Measurements from ENCODE around the gene KCNQ2.

KCNQ2 gene

GRCh38 chr20:63359164-63359934, 113.1 kb downstream of the KCNQ2 start:
- Histone ChIP-seq H3K9me3 (ENCODE audit: insufficient read depth, low read length) (no peaks in the 10 kb centered on the region), H3K79me2 (ENCODE audit: low read length) (no peaks in the 10 kb centered on the region), H2AFZ (ENCODE audit: low read depth, low read length) (no peak overlapping the region), H3K27ac (ENCODE audit: low read length) (no peak overlapping the region), H3K9ac (ENCODE audit: low read length) (no peak overlapping the region), H3K4me2 (ENCODE audit: low read length) (no peak overlapping the region), H3K27me3 (ENCODE audit: low read depth, low read length) (no peaks in the 10 kb centered on the region), H3K4me1 (ENCODE audit: low read length) (no peaks in the 10 kb centered on the region), H4K20me1 (ENCODE audit: insufficient read depth, low read length) (no peaks in the 10 kb centered on the region), H3K36me3 (replicated peaks; ENCODE audit: low read depth, low read length) (no peaks in the 10 kb centered on the region), H3K4me3 (ENCODE audit: low read length) (no peak overlapping the region)
- TF ChIP-seq CTCF (IDR thresholded peaks at IDR 0.05; ENCODE audit: low read depth, low read length) = no peak
- no peak for TF ChIP-seq EZH2phosphoT487 (IDR thresholded peaks at IDR 0.05; ENCODE audit: low read depth)

- no peak overlapping the region for H2AFZ ChIP-seq (ENCODE audit: low read depth, low read length)
- no peak overlapping the region for H3K4me2 ChIP-seq (ENCODE audit: low read length)
- no peak overlapping the region for H3K9ac ChIP-seq (ENCODE audit: low read length)
- TF ChIP-seq CTCF (IDR thresholded peaks at IDR 0.05; ENCODE audit: low read depth, low read length) (no peak), EZH2phosphoT487 (IDR thresholded peaks at IDR 0.05; ENCODE audit: low read depth) (no peak)
- H3K9me3 ChIP-seq (ENCODE audit: insufficient read depth, low read length) = no peaks in the 10 kb centered on the region
- H3K4me1 ChIP-seq (ENCODE audit: low read length) = no peaks in the 10 kb centered on the region
- no peaks in the 10 kb centered on the region for H3K79me2 ChIP-seq (ENCODE audit: low read length)
- H3K27me3 ChIP-seq (ENCODE audit: low read depth, low read length) = no peaks in the 10 kb centered on the region
- no peaks in the 10 kb centered on the region for H3K36me3 ChIP-seq (replicated peaks; ENCODE audit: low read depth, low read length)
- H3K27ac ChIP-seq (ENCODE audit: low read length) = no peak overlapping the region
- H4K20me1 ChIP-seq (ENCODE audit: insufficient read depth, low read length) = no peaks in the 10 kb centered on the region
- H3K4me3 ChIP-seq (ENCODE audit: low read length) = no peak overlapping the region
Measured at GRCh38 chr20:63357921-63358905, 114.2 kb downstream of the KCNQ2 start.

GRCh38 chr20:63356931-63357879, 115.2 kb downstream of the KCNQ2 start:
- no peaks in the 10 kb centered on the region for H3K79me2 ChIP-seq (ENCODE audit: low read length)
- TF ChIP-seq EZH2phosphoT487 (IDR thresholded peaks at IDR 0.05; ENCODE audit: low read depth) = no peak
- no peak for TF ChIP-seq CTCF (IDR thresholded peaks at IDR 0.05; ENCODE audit: low read depth, low read length)
- no peak overlapping the region for H3K27ac ChIP-seq (ENCODE audit: low read length)
- H3K4me1 ChIP-seq (ENCODE audit: low read length) = no peaks in the 10 kb centered on the region
- no peak overlapping the region for H2AFZ ChIP-seq (ENCODE audit: low read depth, low read length)
- H3K9ac ChIP-seq (ENCODE audit: low read length) = no peak overlapping the region
- no peaks in the 10 kb centered on the region for H3K36me3 ChIP-seq (replicated peaks; ENCODE audit: low read depth, low read length)
- no peaks in the 10 kb centered on the region for H3K27me3 ChIP-seq (ENCODE audit: low read depth, low read length)
- no peak overlapping the region for H3K4me3 ChIP-seq (ENCODE audit: low read length)
- no peaks in the 10 kb centered on the region for H4K20me1 ChIP-seq (ENCODE audit: insufficient read depth, low read length)
- H3K9me3 ChIP-seq (ENCODE audit: insufficient read depth, low read length) = no peaks in the 10 kb centered on the region
- no peak overlapping the region for H3K4me2 ChIP-seq (ENCODE audit: low read length)

All from OCI-LY3 (cell line).